Measurements from ENCODE around the gene PKD2.
"Not testable (repeated sequence)": the region's sequence is repeated elsewhere in the genome, so short reads cannot be mapped to it uniquely, and the experiment has no call there.

The PKD2 gene

DNA sequence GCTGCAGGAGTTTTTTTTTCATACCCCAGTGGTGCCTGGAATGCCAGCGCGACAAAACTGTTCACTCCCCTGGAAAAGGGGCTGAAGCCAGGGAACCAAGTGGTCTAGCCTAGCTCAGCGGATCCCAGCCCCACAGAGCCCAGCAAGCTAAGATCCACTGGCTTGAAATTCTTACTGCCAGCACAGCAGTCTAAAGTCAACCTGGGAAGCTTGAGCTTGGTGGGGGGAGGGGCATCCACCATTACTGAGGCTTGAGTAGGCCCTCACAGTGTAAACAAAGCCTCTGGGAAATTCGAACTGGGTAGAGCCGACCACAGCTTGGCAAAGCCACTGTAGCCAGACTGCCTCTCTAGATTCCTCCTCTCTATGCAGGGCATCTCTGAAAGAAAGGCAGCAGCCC lies 114.8 kb downstream of the PKD2 start:
- not testable (repeated sequence) for DNase-seq

All from fibroblast of skin of abdomen (primary cell).